Left lung (tissue), 10 donors: ENCODE measurements around the gene TMC1. TPM values are rescaled to one million over a fixed set of nuclear protein-coding genes. Genes with fewer than 3 reads are reported as not detected.

ENCODE experiments used
- ATAC-seq: fragments of 200-7000 bp; cut with Tn5 transposase; one replicate; pipeline ENCODE4 v1.9.1; 2020; ENCODE audit warnings: moderate library complexity
- DNase-seq, 4 donors: peaks; one replicate each; pipeline ENCODE4 v3.0.0-alpha.2; 2013 to 2020
- H3K27ac ChIP-seq, 2 donors: fragments of 200-600 bp; sonication (generic) in 1 of 2; one replicate each; pipeline versions ENCODE4 v1.5.0 to v1.8.0; 2020 to 2021
- H3K27me3 ChIP-seq, 2 donors: fragments of 200-600 bp; sonication (generic) in 1 of 2; one replicate each; pipeline versions ENCODE4 v1.5.0 to v1.8.0; 2020 to 2021
- H3K36me3 ChIP-seq, 2 donors: fragments of 200-600 bp; sonication (generic) in 1 of 2; one replicate each; pipeline versions ENCODE4 v1.5.0 to v1.8.0; 2020 to 2021
- H3K4me1 ChIP-seq, 2 donors: fragments of 200-600 bp; one replicate each; pipeline ENCODE4 v1.8.0; 2021
- H3K4me3 ChIP-seq, 2 donors: fragments of 200-600 bp; sonication (generic) in 1 of 2; one replicate each; pipeline versions ENCODE4 v1.5.0 to v1.8.0; 2020 to 2021; ENCODE audit warnings: mild to moderate bottlenecking in 1 of 2
- H3K9me3 ChIP-seq, 2 donors: fragments of 200-600 bp; sonication (generic) in 1 of 2; one replicate each; pipeline versions ENCODE4 v1.5.0 to v1.8.0; 2020 to 2021
- intact Hi-C, 2 donors: fragments of 100-400 bp; cut with DNase I; formaldehyde crosslinking; loops; one replicate each; pipeline versions ENCODE4 v1.11.2 to v1.14.2; 2022
- polyA plus RNA-seq, 6 donors: library from polyadenylated mRNA; unstranded; fragments of 120-200 nt; gene quantifications; one replicate each; pipeline ENCODE4 v1.2.1, GENCODE V29; 2013; ENCODE audit not compliant: insufficient read length in 6 of 6
- total RNA-seq, 2 donors: library from RNA; stranded (reverse); fragmentation: NEBNext Ultra II Directional; extraction: Animal tissue kit (Norgen Biotek cat#: 25700); gene quantifications; one replicate each; pipeline ENCODE4 v1.2.1, GENCODE V29; 2021
- TF ChIP-seq, protein P1 (sequence below), 2 donors: fragments of 200-600 bp; sonication (generic) in 1 of 2; IDR thresholded peaks; one replicate each; pipeline versions ENCODE4 v1.5.0 to v1.8.0; 2021; ENCODE audit warnings: antibody characterized with exemption in 2 of 2
- donor health status: DM: no; HTN: yes; CAD: no.
- donor health status: DM: no; HTN: no; CAD: no.

TMC1 gene
- total and polyA plus RNA-seq, 8 donors: 0.26 to 0.81 (median 0.55) TPM; not detected in 1

DNA sequence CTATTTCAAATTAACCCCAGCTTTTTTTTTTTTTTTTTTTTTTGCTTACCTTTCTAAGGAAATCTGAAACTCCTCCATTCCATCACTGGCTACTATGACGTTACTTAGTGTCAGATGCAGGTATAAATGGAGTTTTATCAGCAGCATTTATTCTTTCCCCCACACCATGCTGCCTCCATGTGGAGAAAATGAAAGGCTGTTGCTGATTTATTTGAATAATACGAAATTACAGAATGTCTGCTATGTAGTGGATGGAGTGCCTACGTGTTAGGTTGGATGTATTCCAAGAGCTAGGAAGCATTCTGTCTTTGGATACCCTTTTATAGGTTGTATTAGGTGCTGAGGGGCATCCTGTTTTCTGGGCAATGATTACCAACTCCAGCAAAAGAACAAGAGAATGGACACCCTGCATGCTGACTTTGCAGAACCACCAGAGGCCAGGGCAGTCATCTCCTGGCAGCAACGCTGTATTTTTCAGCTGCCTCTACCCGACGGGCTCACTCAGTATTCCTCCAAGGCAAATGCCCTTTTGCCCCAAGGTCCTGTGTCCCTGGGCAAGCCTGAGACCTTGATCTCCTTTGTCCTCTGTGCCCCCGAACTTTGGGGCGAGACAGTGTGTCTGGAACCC is 232.0 kb downstream of the TMC1 start:
- peak in 2 of 4 donors; percentile 26 to 32 for DNase-seq
- intact Hi-C loops: loop anchor here in 1 of 2 donors (10.0 kb wide), 1 partner anchor 459 kb away; no protein-coding TSS in a partner anchor
- ATAC-seq: peak; percentile 55
- H3K4me1 ChIP-seq: no peaks in the 10 kb centered on the region
- no peak overlapping the region for H3K4me3 ChIP-seq
- no peaks in the 10 kb centered on the region for H3K9me3 ChIP-seq
- H3K36me3 ChIP-seq: no peaks in the 10 kb centered on the region
- no peaks in the 10 kb centered on the region for H3K27me3 ChIP-seq
- TF ChIP-seq, protein P1, sequence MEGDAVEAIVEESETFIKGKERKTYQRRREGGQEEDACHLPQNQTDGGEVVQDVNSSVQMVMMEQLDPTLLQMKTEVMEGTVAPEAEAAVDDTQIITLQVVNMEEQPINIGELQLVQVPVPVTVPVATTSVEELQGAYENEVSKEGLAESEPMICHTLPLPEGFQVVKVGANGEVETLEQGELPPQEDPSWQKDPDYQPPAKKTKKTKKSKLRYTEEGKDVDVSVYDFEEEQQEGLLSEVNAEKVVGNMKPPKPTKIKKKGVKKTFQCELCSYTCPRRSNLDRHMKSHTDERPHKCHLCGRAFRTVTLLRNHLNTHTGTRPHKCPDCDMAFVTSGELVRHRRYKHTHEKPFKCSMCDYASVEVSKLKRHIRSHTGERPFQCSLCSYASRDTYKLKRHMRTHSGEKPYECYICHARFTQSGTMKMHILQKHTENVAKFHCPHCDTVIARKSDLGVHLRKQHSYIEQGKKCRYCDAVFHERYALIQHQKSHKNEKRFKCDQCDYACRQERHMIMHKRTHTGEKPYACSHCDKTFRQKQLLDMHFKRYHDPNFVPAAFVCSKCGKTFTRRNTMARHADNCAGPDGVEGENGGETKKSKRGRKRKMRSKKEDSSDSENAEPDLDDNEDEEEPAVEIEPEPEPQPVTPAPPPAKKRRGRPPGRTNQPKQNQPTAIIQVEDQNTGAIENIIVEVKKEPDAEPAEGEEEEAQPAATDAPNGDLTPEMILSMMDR (IDR thresholded peaks at IDR 0.05): peak in 1 of 2 donors; percentile 35
- H3K27ac ChIP-seq: no peak overlapping the region

DNA sequence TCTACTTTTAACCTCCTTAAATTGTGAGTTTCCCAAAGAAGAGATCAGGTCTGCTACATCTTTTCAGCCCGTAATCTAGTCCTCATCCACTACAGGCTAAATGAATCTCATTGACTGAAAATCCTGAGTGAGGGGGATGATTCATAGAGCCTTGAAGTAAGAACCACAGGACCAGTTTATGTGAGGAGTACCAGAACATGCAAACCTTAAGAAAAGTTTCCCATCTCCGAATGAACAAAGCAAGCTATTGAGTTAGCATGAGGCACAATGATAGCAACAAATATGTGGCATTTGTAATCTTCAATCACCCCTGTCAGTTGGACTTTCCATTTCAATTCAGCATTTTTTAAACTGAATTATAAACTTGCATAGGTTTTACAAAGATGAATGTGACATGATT is 234.4 kb downstream of the TMC1 start:
- no peak for ATAC-seq
- intact Hi-C loops: loop anchor here in 1 of 2 donors (10.0 kb wide), 1 partner anchor 461 kb away; no protein-coding TSS in a partner anchor
- Histone ChIP-seq H3K4me1 (no peaks in the 10 kb centered on the region), H3K27ac (no peak overlapping the region), H3K27me3 (no peaks in the 10 kb centered on the region), H3K4me3 (no peak overlapping the region), H3K9me3 (no peaks in the 10 kb centered on the region), H3K36me3 (no peaks in the 10 kb centered on the region)
- no peak for DNase-seq
- TF ChIP-seq, protein P1 (IDR thresholded peaks at IDR 0.05): no peak

DNA sequence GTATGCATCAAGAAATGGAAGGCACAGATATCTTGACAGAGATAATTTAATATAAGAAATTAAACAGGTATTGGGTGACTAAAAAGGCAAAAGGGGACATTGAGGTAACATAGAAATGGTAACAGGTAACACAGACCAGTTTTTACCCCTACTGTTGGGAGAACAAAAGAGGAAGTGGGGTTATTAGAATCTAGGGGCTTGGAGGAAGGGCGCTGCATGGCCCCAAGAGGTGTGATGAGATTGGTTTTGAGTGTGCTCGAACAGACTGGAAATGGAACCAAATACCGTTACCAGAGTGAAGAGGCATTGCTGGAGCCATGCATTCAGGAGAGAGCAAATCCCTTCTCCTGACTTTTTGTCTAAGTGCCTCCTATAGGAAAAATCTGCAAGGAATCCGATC is 237.5 kb downstream of the TMC1 start:
- no peak overlapping the region for H3K4me3 ChIP-seq
- no peaks in the 10 kb centered on the region for H3K4me1 ChIP-seq
- DNase-seq (no peak), ATAC-seq (no peak)
- H3K36me3 ChIP-seq: no peaks in the 10 kb centered on the region
- no peaks in the 10 kb centered on the region for H3K9me3 ChIP-seq
- H3K27me3 ChIP-seq: no peaks in the 10 kb centered on the region
- intact Hi-C loops: loop anchor here in 1 of 2 donors (10.0 kb wide), 1 partner anchor 464 kb away; no protein-coding TSS in a partner anchor
- TF ChIP-seq, protein P1 (IDR thresholded peaks at IDR 0.05): no peak
- no peak overlapping the region for H3K27ac ChIP-seq

DNA sequence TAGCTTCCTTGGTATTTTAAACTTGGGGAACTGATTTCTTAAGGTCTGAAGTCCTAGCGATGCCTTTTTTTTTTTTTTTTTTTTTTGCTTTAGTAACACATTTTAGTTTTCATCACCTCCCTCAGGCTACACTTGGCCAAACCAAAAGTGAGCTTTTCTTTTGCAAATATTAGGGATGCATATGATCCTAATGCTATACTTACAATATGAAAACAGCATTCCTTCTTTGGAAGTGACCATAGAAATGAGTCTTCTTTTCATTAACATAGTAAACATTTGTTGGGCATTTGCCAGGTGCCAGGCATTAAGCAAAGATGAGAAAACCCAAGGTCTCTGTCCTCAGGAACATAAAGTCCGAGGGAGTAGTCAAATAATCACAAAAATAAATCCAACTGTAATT is 241.6 kb downstream of the TMC1 start:
- H3K36me3 ChIP-seq: no peaks in the 10 kb centered on the region
- H3K27ac ChIP-seq: no peak overlapping the region
- no peaks in the 10 kb centered on the region for H3K9me3 ChIP-seq
- no peak for ATAC-seq
- no peak overlapping the region for H3K4me3 ChIP-seq
- no peaks in the 10 kb centered on the region for H3K4me1 ChIP-seq
- no peak for DNase-seq
- TF ChIP-seq, protein P1 (IDR thresholded peaks at IDR 0.05): no peak
- no peaks in the 10 kb centered on the region for H3K27me3 ChIP-seq
- intact Hi-C loops: no loop called here

DNA sequence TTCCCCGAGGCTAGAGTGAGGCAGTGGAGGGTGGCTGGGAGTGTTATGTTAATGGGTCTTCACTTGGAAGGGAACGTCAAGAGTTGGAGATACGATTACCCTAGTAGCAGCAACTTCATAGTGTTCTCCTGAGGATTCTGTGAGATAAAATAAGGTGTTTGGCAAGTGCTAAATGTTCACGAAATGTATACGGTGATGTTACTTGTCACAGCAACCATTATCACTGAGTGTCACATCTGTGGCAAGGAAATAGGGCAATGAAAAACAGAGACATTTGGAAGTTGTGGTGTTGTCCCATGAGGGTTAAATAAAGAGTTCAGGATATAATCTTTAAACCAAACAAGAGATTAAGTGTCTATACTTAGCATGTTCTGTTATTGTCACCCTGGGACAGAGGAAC is 248.1 kb downstream of the TMC1 start:
- no peak for ATAC-seq
- no peaks in the 10 kb centered on the region for H3K4me1 ChIP-seq
- no peaks in the 10 kb centered on the region for H3K27me3 ChIP-seq
- no peaks in the 10 kb centered on the region for H3K36me3 ChIP-seq
- no peak for DNase-seq
- H3K4me3 ChIP-seq: no peak overlapping the region
- no peak overlapping the region for H3K27ac ChIP-seq
- H3K9me3 ChIP-seq: no peaks in the 10 kb centered on the region
- TF ChIP-seq, protein P1 (IDR thresholded peaks at IDR 0.05): no peak
- intact Hi-C loops: no loop called here
